Measurements from ENCODE around the gene TREX2. TPM values are rescaled to one million over a fixed set of nuclear protein-coding genes. Genes with fewer than 3 reads are reported as not detected.

TREX2 gene
- polyA plus RNA-seq, 1 donor from 2014 or later, result not detected

DNA sequence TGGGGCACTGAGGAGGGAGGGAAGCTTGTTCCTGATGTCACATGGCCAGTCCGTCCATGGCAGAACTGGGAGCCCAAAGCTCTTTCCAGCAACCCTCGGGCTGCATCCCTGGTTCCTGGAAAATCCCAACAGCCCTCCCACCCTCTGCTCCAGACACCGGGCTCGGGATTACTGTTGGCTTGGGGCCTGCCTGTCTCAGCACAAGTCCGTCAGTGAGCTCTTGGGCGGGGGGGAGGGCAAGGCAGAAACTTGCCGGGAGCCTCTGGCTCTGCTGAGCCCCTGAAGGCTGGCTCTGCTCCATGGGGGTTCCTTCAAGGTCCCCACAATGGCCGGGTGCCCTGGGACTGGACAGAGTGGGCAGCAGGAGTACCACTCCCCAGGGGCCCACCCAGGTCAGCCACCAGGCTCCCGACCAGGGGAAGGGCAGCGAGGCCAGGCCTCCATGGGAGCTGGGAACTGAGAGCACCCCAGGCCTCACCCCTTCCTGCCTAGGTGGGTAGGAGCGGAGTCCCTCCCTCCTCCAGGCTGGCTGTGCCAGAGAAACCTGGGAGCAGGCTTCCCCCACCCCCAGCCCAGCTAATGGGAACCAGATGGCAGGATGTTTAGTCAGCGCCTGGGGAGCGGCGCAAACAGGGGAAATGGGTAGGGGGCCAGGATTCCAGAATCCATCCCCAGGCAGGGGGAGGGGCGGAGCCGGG lies 31.0 kb upstream of the TREX2 start:
- Histone ChIP-seq H3K27me3 (ENCODE audit: insufficient read depth, low read depth, low read length) (peaks cover 5% of the 10 kb centered on the region), H3K9ac (ENCODE audit: low read length) (no peak overlapping the region)
- TF ChIP-seq TAF1 (IDR thresholded peaks at IDR 0.05; ENCODE audit: low read depth) (no peak), RAD21 (conservative IDR thresholded peaks at IDR 0.05) (no peak), SMC3 (conservative IDR thresholded peaks at IDR 0.05; ENCODE audit: poor library complexity) (no peak), MXI1 (conservative IDR thresholded peaks at IDR 0.05; ENCODE audit: poor library complexity, severe bottlenecking) (no peak), POLR2AphosphoS5 (IDR thresholded peaks at IDR 0.05) (no peak), EZH2 (IDR thresholded peaks at IDR 0.05; ENCODE audit: borderline replicate concordance, insufficient read depth, low read length, poor library complexity, severe bottlenecking) (no peak), EP300 (conservative IDR thresholded peaks at IDR 0.05; ENCODE audit: poor library complexity, severe bottlenecking) (no peak)
- TF ChIP-seq, protein P1, sequence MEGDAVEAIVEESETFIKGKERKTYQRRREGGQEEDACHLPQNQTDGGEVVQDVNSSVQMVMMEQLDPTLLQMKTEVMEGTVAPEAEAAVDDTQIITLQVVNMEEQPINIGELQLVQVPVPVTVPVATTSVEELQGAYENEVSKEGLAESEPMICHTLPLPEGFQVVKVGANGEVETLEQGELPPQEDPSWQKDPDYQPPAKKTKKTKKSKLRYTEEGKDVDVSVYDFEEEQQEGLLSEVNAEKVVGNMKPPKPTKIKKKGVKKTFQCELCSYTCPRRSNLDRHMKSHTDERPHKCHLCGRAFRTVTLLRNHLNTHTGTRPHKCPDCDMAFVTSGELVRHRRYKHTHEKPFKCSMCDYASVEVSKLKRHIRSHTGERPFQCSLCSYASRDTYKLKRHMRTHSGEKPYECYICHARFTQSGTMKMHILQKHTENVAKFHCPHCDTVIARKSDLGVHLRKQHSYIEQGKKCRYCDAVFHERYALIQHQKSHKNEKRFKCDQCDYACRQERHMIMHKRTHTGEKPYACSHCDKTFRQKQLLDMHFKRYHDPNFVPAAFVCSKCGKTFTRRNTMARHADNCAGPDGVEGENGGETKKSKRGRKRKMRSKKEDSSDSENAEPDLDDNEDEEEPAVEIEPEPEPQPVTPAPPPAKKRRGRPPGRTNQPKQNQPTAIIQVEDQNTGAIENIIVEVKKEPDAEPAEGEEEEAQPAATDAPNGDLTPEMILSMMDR (IDR thresholded peaks at IDR 0.05; ENCODE audit: poor library complexity, severe bottlenecking), result no peak
- TF ChIP-seq, protein P2, sequence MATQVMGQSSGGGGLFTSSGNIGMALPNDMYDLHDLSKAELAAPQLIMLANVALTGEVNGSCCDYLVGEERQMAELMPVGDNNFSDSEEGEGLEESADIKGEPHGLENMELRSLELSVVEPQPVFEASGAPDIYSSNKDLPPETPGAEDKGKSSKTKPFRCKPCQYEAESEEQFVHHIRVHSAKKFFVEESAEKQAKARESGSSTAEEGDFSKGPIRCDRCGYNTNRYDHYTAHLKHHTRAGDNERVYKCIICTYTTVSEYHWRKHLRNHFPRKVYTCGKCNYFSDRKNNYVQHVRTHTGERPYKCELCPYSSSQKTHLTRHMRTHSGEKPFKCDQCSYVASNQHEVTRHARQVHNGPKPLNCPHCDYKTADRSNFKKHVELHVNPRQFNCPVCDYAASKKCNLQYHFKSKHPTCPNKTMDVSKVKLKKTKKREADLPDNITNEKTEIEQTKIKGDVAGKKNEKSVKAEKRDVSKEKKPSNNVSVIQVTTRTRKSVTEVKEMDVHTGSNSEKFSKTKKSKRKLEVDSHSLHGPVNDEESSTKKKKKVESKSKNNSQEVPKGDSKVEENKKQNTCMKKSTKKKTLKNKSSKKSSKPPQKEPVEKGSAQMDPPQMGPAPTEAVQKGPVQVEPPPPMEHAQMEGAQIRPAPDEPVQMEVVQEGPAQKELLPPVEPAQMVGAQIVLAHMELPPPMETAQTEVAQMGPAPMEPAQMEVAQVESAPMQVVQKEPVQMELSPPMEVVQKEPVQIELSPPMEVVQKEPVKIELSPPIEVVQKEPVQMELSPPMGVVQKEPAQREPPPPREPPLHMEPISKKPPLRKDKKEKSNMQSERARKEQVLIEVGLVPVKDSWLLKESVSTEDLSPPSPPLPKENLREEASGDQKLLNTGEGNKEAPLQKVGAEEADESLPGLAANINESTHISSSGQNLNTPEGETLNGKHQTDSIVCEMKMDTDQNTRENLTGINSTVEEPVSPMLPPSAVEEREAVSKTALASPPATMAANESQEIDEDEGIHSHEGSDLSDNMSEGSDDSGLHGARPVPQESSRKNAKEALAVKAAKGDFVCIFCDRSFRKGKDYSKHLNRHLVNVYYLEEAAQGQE (IDR thresholded peaks at IDR 0.05; ENCODE audit: borderline replicate concordance), result no peak

DNA sequence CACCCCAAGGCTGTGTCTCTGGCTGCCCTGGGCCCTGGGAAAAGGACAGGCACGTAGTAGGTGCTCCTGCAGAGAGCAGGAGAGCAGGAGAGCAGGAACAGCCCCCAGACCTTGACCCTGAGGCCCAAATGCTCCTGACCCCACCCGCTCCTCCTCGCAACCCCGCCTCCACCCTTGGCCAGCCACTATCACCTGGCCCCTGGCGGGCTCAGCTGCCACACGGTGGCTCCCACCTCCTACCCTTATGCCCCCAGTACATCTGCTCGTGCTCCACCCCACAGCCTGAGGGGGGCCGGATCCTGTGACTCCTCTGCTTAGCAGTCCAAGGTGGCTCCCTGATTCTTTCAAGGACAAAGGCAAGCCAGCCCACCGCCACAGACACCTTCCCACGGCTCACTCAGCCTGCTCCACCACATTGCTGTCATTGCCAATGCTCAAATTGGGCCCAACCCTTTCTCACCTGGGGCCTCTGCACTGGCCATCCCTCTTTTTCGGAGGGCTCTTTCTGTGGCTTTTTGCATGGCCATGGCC lies 30.0 kb upstream of the TREX2 start:
- H3K9me2 ChIP-seq (ENCODE audit: insufficient read depth, low read length), result no peaks in the 10 kb centered on the region
- no peaks in the 10 kb centered on the region for H3K9me3 ChIP-seq (ENCODE audit: low read length)
- H3F3A ChIP-seq (ENCODE audit: insufficient read depth, low read length, poor library complexity, severe bottlenecking), result no peaks in the 10 kb centered on the region
- H3K27me3 ChIP-seq (ENCODE audit: insufficient read depth, low read depth, low read length), result peaks cover 5% of the 10 kb centered on the region
- no peak overlapping the region for H3K9ac ChIP-seq (ENCODE audit: low read length)
- no peaks in the 10 kb centered on the region for H3K79me2 ChIP-seq (replicated peaks; ENCODE audit: insufficient read depth, low read length)
- H3K4me2 ChIP-seq (ENCODE audit: low read length), result no peak overlapping the region
- H3K36me3 ChIP-seq (ENCODE audit: insufficient read depth, low read length), result no peaks in the 10 kb centered on the region
- H3K4me3 ChIP-seq (ENCODE audit: low read length), result no peak overlapping the region
- H2AFZ ChIP-seq (ENCODE audit: low read depth, low read length), result no peak overlapping the region
- H3K27ac ChIP-seq (ENCODE audit: low read length), result no peak overlapping the region
- H4K20me1 ChIP-seq (ENCODE audit: insufficient read depth), result no peaks in the 10 kb centered on the region
- TF ChIP-seq, protein P2 (IDR thresholded peaks at IDR 0.05; ENCODE audit: borderline replicate concordance), result no peak
- TF ChIP-seq, protein P1 (IDR thresholded peaks at IDR 0.05; ENCODE audit: poor library complexity, severe bottlenecking), result no peak
- TF ChIP-seq MXI1 (conservative IDR thresholded peaks at IDR 0.05; ENCODE audit: poor library complexity, severe bottlenecking) (no peak), SMC3 (conservative IDR thresholded peaks at IDR 0.05; ENCODE audit: poor library complexity) (no peak), TAF1 (IDR thresholded peaks at IDR 0.05; ENCODE audit: low read depth) (no peak), RAD21 (conservative IDR thresholded peaks at IDR 0.05) (no peak), EZH2 (IDR thresholded peaks at IDR 0.05; ENCODE audit: borderline replicate concordance, insufficient read depth, low read length, poor library complexity, severe bottlenecking) (no peak), POLR2AphosphoS5 (IDR thresholded peaks at IDR 0.05) (no peak), EP300 (conservative IDR thresholded peaks at IDR 0.05; ENCODE audit: poor library complexity, severe bottlenecking) (no peak)

More for the DNA sequence above, 31.0 kb upstream of the TREX2 start:
- H3K4me2 ChIP-seq (ENCODE audit: low read length), result no peak overlapping the region
- H2AFZ ChIP-seq (ENCODE audit: low read depth, low read length), result no peak overlapping the region
- no peaks in the 10 kb centered on the region for H3K79me2 ChIP-seq (replicated peaks; ENCODE audit: insufficient read depth, low read length)
- no peaks in the 10 kb centered on the region for H3K9me3 ChIP-seq (ENCODE audit: low read length)
- H3K9me2 ChIP-seq (ENCODE audit: insufficient read depth, low read length), result no peaks in the 10 kb centered on the region
- H3K36me3 ChIP-seq (ENCODE audit: insufficient read depth, low read length), result no peaks in the 10 kb centered on the region
- no peak overlapping the region for H3K27ac ChIP-seq (ENCODE audit: low read length)
- H3F3A ChIP-seq (ENCODE audit: insufficient read depth, low read length, poor library complexity, severe bottlenecking), result no peaks in the 10 kb centered on the region
- H3K4me3 ChIP-seq (ENCODE audit: low read length), result no peak overlapping the region
- no peaks in the 10 kb centered on the region for H4K20me1 ChIP-seq (ENCODE audit: insufficient read depth)
